Measurements from ENCODE around the gene NGLY1.

NGLY1 gene

GRCh38 chr3:25817107-25817506 is 33.9 kb upstream of the NGLY1 start:
- H3K27me3 ChIP-seq (replicated peaks; ENCODE audit: control insufficient read depth, insufficient read depth, low read length) = no peaks in the 10 kb centered on the region
- no peak overlapping the region for H3K9ac ChIP-seq (ENCODE audit: low read length)
- no peaks in the 10 kb centered on the region for H3K36me3 ChIP-seq (ENCODE audit: control insufficient read depth, insufficient read depth, low read length, severe bottlenecking)
- H3K4me3 ChIP-seq (ENCODE audit: low read length) = no peak overlapping the region
- H3K4me1 ChIP-seq (ENCODE audit: control insufficient read depth, insufficient read depth, low read length) = peaks cover 7% of the 10 kb centered on the region
- H3K9me3 ChIP-seq (ENCODE audit: control insufficient read depth, low read length) = peaks cover 2% of the 10 kb centered on the region
- DNase-seq (ENCODE audit: low read depth) = no peak

GRCh38 chr3:25812644-25813043 is 29.4 kb upstream of the NGLY1 start:
- Histone ChIP-seq H3K4me3 (ENCODE audit: low read length) (no peak overlapping the region), H3K9me3 (ENCODE audit: control insufficient read depth, low read length) (peaks cover 2% of the 10 kb centered on the region), H3K4me1 (ENCODE audit: control insufficient read depth, insufficient read depth, low read length) (no peaks in the 10 kb centered on the region), H3K36me3 (ENCODE audit: control insufficient read depth, insufficient read depth, low read length, severe bottlenecking) (no peaks in the 10 kb centered on the region), H3K9ac (ENCODE audit: low read length) (no peak overlapping the region), H3K27me3 (replicated peaks; ENCODE audit: control insufficient read depth, insufficient read depth, low read length) (no peaks in the 10 kb centered on the region)
- DNase-seq (ENCODE audit: low read depth) = no peak

GRCh38 chr3:25804676-25805075 is 21.4 kb upstream of the NGLY1 start:
- H3K4me3 ChIP-seq (ENCODE audit: low read length) = no peak overlapping the region
- H3K36me3 ChIP-seq (ENCODE audit: control insufficient read depth, insufficient read depth, low read length, severe bottlenecking) = no peaks in the 10 kb centered on the region
- no peaks in the 10 kb centered on the region for H3K4me1 ChIP-seq (ENCODE audit: control insufficient read depth, insufficient read depth, low read length)

GRCh38 chr3:25803833-25804232 is 20.6 kb upstream of the NGLY1 start:
- DNase-seq (ENCODE audit: low read depth) = no peak
- Histone ChIP-seq H3K9me3 (ENCODE audit: control insufficient read depth, low read length) (no peaks in the 10 kb centered on the region), H3K36me3 (ENCODE audit: control insufficient read depth, insufficient read depth, low read length, severe bottlenecking) (no peaks in the 10 kb centered on the region), H3K27me3 (replicated peaks; ENCODE audit: control insufficient read depth, insufficient read depth, low read length) (no peaks in the 10 kb centered on the region), H3K4me3 (ENCODE audit: low read length) (no peak overlapping the region), H3K9ac (ENCODE audit: low read length) (no peak overlapping the region), H3K4me1 (ENCODE audit: control insufficient read depth, insufficient read depth, low read length) (no peaks in the 10 kb centered on the region)

More at GRCh38 chr3:25804676-25805075, 21.4 kb upstream of the NGLY1 start:
- Histone ChIP-seq H3K27me3 (replicated peaks; ENCODE audit: control insufficient read depth, insufficient read depth, low read length) (no peaks in the 10 kb centered on the region), H3K9ac (ENCODE audit: low read length) (no peak overlapping the region), H3K9me3 (ENCODE audit: control insufficient read depth, low read length) (no peaks in the 10 kb centered on the region)
- no peak for DNase-seq (ENCODE audit: low read depth)

- Histone ChIP-seq H3K27me3 (replicated peaks; ENCODE audit: control insufficient read depth, insufficient read depth, low read length) (no peaks in the 10 kb centered on the region), H3K9ac (ENCODE audit: low read length) (no peak overlapping the region), H3K4me3 (ENCODE audit: low read length) (no peak overlapping the region), H3K9me3 (ENCODE audit: control insufficient read depth, low read length) (no peaks in the 10 kb centered on the region), H3K4me1 (ENCODE audit: control insufficient read depth, insufficient read depth, low read length) (no peaks in the 10 kb centered on the region), H3K36me3 (ENCODE audit: control insufficient read depth, insufficient read depth, low read length, severe bottlenecking) (no peaks in the 10 kb centered on the region)
- no peak for DNase-seq (ENCODE audit: low read depth)
Measured at GRCh38 chr3:25801786-25802185, 18.5 kb upstream of the NGLY1 start.

DNA sequence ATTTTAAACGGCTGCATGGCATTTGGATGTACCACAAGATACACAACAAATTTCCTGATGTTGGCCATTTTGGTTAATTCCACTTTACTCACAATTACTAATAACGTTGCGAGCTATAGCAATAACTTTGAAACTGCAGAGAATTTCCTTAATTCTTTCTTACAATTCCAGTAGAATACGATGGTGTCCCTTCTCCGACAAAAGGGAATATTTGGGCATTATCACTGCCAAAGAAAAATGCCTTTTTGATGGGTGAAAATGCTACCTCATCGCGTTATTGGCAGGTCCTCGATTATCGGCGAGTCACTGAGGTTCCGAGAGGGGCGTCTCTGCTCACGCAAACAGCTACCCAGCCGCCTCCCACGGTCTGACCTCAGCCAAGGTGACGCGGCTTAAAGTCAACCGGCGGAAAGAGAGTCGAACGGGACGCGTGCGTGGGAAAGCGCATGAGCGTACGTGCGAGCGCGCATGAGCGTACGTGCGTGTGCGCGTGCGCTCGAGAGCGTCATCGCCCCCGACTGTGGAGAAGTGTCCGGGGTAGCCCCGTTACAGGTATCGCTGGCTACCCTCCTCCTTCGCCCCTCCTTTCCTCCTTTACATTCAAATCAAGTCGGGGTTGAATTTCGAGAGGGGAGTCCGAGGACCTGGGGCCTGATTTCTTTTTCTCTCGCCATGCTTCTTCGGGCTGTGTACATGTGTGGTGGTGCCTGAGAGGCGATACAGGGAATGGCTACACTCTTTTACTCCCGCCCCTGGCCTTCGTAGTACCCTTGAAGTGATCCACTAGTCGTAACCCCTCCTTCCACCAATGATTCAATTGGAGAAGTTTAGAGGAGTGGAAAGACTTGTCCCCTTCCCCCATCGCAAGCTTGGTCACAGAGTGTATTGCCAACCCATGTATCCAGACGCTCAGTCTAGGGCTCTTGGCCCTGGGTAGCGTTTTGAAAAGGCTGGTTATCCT is 6.6 kb upstream of the NGLY1 start, which contains the start of gene OXSM:
OXSM (plus strand) TSS at position 495 of the 961 bp plus-strand sequence. CDS start 931 bp downstream, outside the sequence.
- H3K27me3 ChIP-seq (replicated peaks; ENCODE audit: control insufficient read depth, insufficient read depth, low read length) = no peaks in the 10 kb centered on the region
- no peaks in the 10 kb centered on the region for H3K9me3 ChIP-seq (ENCODE audit: control insufficient read depth, low read length)
- H3K36me3 ChIP-seq (ENCODE audit: control insufficient read depth, insufficient read depth, low read length, severe bottlenecking) = peaks cover 17% of the 10 kb centered on the region
- DNase-seq (ENCODE audit: low read depth) = peak; percentile 98
- H3K9ac ChIP-seq (ENCODE audit: low read length) = peak within 1 kb of the TSS; percentile 91
- peak within 1 kb of the TSS; percentile 94 for H3K4me3 ChIP-seq (ENCODE audit: low read length)
- H3K4me1 ChIP-seq (ENCODE audit: control insufficient read depth, insufficient read depth, low read length) = peaks cover 21% of the 10 kb centered on the region

- no peak for DNase-seq (ENCODE audit: low read depth)
- H3K9ac ChIP-seq (ENCODE audit: low read length) = peak overlapping the region; percentile 91
- H3K36me3 ChIP-seq (ENCODE audit: control insufficient read depth, insufficient read depth, low read length, severe bottlenecking) = peaks cover 10% of the 10 kb centered on the region
- peak overlapping the region; percentile 94 for H3K4me3 ChIP-seq (ENCODE audit: low read length)
- no peaks in the 10 kb centered on the region for H3K27me3 ChIP-seq (replicated peaks; ENCODE audit: control insufficient read depth, insufficient read depth, low read length)
- H3K4me1 ChIP-seq (ENCODE audit: control insufficient read depth, insufficient read depth, low read length) = peaks cover 21% of the 10 kb centered on the region
- no peaks in the 10 kb centered on the region for H3K9me3 ChIP-seq (ENCODE audit: control insufficient read depth, low read length)
Measured at GRCh38 chr3:25789209-25789595, 6.0 kb upstream of the NGLY1 start.

DNA sequence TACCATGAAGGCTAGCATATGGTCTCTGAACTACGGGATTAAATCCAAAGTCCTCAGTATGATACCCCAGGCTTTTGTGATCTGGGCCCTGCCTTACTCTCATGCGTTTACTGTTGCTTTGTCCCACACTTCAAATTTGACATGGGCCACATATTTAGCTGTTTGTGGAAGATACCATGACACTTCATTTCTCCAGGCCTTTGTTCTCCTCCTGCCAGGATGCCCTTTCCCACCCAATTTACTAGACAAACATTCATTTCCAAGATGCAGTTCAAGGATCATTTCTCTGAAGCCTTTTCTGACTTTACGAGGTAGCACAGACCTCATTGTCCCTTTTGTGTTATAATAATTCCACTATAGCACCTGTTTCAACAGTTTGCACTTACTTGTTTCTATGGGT is 4.4 kb upstream of the NGLY1 start:
- Histone ChIP-seq H3K4me3 (ENCODE audit: low read length) (no peak overlapping the region), H3K36me3 (ENCODE audit: control insufficient read depth, insufficient read depth, low read length, severe bottlenecking) (peaks cover 5% of the 10 kb centered on the region), H3K9ac (ENCODE audit: low read length) (no peak overlapping the region), H3K27me3 (replicated peaks; ENCODE audit: control insufficient read depth, insufficient read depth, low read length) (no peaks in the 10 kb centered on the region), H3K9me3 (ENCODE audit: control insufficient read depth, low read length) (no peaks in the 10 kb centered on the region), H3K4me1 (ENCODE audit: control insufficient read depth, insufficient read depth, low read length) (peaks cover 27% of the 10 kb centered on the region)
- no peak for DNase-seq (ENCODE audit: low read depth)

- Histone ChIP-seq H3K27me3 (replicated peaks; ENCODE audit: control insufficient read depth, insufficient read depth, low read length) (no peaks in the 10 kb centered on the region), H3K9ac (ENCODE audit: low read length) (no peak overlapping the region), H3K36me3 (ENCODE audit: control insufficient read depth, insufficient read depth, low read length, severe bottlenecking) (no peaks in the 10 kb centered on the region), H3K4me3 (ENCODE audit: low read length) (no peak overlapping the region), H3K9me3 (ENCODE audit: control insufficient read depth, low read length) (no peaks in the 10 kb centered on the region), H3K4me1 (ENCODE audit: control insufficient read depth, insufficient read depth, low read length) (peaks cover 32% of the 10 kb centered on the region)
- DNase-seq (ENCODE audit: low read depth) = no peak
Measured at GRCh38 chr3:25785826-25786225, 2.6 kb upstream of the NGLY1 start.

- H3K36me3 ChIP-seq (ENCODE audit: control insufficient read depth, insufficient read depth, low read length, severe bottlenecking) = no peaks in the 10 kb centered on the region
- DNase-seq (ENCODE audit: low read depth) = no peak
- H3K9me3 ChIP-seq (ENCODE audit: control insufficient read depth, low read length) = no peaks in the 10 kb centered on the region
- peaks cover 29% of the 10 kb centered on the region for H3K4me1 ChIP-seq (ENCODE audit: control insufficient read depth, insufficient read depth, low read length)
- H3K4me3 ChIP-seq (ENCODE audit: low read length) = no peak overlapping the region
- no peaks in the 10 kb centered on the region for H3K27me3 ChIP-seq (replicated peaks; ENCODE audit: control insufficient read depth, insufficient read depth, low read length)
- H3K9ac ChIP-seq (ENCODE audit: low read length) = no peak overlapping the region
Measured at GRCh38 chr3:25784971-25785370, 1.7 kb upstream of the NGLY1 start.

DNA sequence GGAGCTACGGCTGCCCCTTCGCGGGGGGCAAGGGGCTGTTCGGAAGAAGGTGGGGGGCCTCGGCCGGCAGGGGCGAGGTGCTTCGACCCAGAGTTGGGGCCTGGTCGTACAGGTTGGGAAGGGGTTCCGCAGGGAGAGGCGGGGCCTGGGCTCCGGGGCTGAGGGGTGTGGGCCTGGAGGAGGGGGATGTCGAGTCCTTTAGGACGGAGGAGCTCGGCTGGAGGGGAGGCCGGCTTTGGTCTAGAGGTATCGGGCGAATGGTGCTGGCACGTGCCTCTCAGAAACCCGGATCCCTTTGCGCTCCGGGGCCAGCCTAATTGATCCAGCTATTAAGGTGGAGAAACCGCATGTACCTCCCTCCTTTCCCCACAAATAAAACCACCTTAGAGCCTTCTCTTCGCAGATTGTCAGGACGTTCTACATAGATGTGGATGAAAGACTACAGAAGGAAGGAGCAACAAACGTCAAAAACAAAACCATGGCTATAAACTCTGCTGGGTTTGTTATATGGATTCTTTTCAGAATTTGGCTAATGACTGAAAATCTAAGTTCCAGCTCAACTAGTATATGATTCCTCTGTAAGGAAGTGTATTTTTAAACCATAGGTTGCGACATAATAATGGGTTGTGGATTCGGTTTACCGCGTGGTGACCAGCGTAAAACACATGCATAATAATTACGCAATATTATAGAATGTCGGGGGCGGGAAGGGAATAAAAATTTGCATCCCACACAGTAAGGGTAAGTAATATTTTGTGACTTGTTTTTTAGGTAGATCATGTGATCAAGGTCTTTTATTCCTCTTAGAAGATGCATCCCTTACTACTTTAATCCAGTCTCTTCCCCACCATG is 644 bp upstream of the NGLY1 start:
- Histone ChIP-seq H3K36me3 (ENCODE audit: control insufficient read depth, insufficient read depth, low read length, severe bottlenecking) (no peaks in the 10 kb centered on the region), H3K9ac (ENCODE audit: low read length) (peak overlapping the region; percentile 76), H3K27me3 (replicated peaks; ENCODE audit: control insufficient read depth, insufficient read depth, low read length) (no peaks in the 10 kb centered on the region), H3K9me3 (ENCODE audit: control insufficient read depth, low read length) (no peaks in the 10 kb centered on the region), H3K4me3 (ENCODE audit: low read length) (peak overlapping the region; percentile 90), H3K4me1 (ENCODE audit: control insufficient read depth, insufficient read depth, low read length) (peaks cover 26% of the 10 kb centered on the region)
- peak; percentile 65 for DNase-seq (ENCODE audit: low read depth)

All from adipocyte (in vitro differentiated cells).